SJCRH30 (cell line): ENCODE data around the gene GUCA2A. TPM values are rescaled to one million over a fixed set of nuclear protein-coding genes. Genes with fewer than 3 reads are reported as not detected.

ENCODE experiments used
- total RNA-seq: library from RNA; depleted of rRNA; stranded (reverse); fragments of >200 nt; shearing (Covaris generic); gene quantifications from 2 replicates; pipeline ENCODE4 v1.2.3, GENCODE V29; 2014; rRNA removed

The GUCA2A gene
- total RNA-seq, 1 experiment from 2014 or later: not detected

Other genes starting within 250 kb of the GUCA2A start
- 2.5 and 2.8 TPM in 2 replicates for gene HIVEP3, start 245.8 kb downstream of the GUCA2A start, total RNA-seq
- gene GUCA2B, start 11.3 kb downstream of the GUCA2A start, total RNA-seq: not detected in 2 replicates
- gene FOXJ3, start 170.5 kb upstream of the GUCA2A start, total RNA-seq: 66.5 and 79.1 TPM in 2 replicates
- gene RIMKLA, start 216.0 kb upstream of the GUCA2A start, total RNA-seq: 0.02 and 0.10 TPM in 2 replicates